GM18909 (cell line): Measurements from ENCODE around the gene NCR2.

Experiments used
- ATAC-seq: cut with Tn5 transposase; IDR thresholded peaks from one replicate; pipeline ENCODE4 v1.9.1; 2021; ENCODE audit warnings: mild to moderate bottlenecking; ENCODE audit not compliant: unreplicated experiment, poor library complexity

The NCR2 gene

GRCh38 chr6:41356825-41357224, 21.4 kb downstream of the NCR2 start:
- no peak for ATAC-seq

GRCh38 chr6:41358503-41358902, 23.1 kb downstream of the NCR2 start:
- no peak for ATAC-seq

GRCh38 chr6:41359617-41360313, 24.4 kb downstream of the NCR2 start:
- no peak for ATAC-seq

GRCh38 chr6:41360314-41360685, 24.9 kb downstream of the NCR2 start:
- no peak for ATAC-seq

- ATAC-seq = no peak
These were observed 30.7 kb downstream of the NCR2 start for GRCh38 chr6:41366150-41366549.

GRCh38 chr6:41367061-41367460, 31.7 kb downstream of the NCR2 start:
- no peak for ATAC-seq

- ATAC-seq = no peak
These were observed 32.3 kb downstream of the NCR2 start for GRCh38 chr6:41367700-41368099.

GRCh38 chr6:41370488-41371111, 35.2 kb downstream of the NCR2 start:
- ATAC-seq = no peak

GRCh38 chr6:41371461-41371991, 36.1 kb downstream of the NCR2 start:
- ATAC-seq = no peak

- ATAC-seq = no peak
These were observed 36.8 kb downstream of the NCR2 start for GRCh38 chr6:41371992-41372831.

GRCh38 chr6:41372832-41373626, 37.6 kb downstream of the NCR2 start:
- no peak for ATAC-seq

GRCh38 chr6:41373627-41373918, 38.2 kb downstream of the NCR2 start:
- ATAC-seq = no peak

GRCh38 chr6:41373919-41374617, 38.7 kb downstream of the NCR2 start:
- no peak for ATAC-seq

GRCh38 chr6:41374618-41375590, 39.5 kb downstream of the NCR2 start:
- no peak for ATAC-seq

GRCh38 chr6:41375598-41376151, 40.3 kb downstream of the NCR2 start:
- ATAC-seq = no peak

GRCh38 chr6:41376176-41376575, 40.8 kb downstream of the NCR2 start:
- ATAC-seq = no peak

- no peak for ATAC-seq
These were observed 41.7 kb downstream of the NCR2 start for GRCh38 chr6:41377071-41377470.

GRCh38 chr6:41379306-41379705, 43.9 kb downstream of the NCR2 start:
- ATAC-seq = no peak
